ENCODE measurements around the gene PCMTD2. TPM values are rescaled to one million over a fixed set of nuclear protein-coding genes. Genes with fewer than 3 reads are reported as not detected.

Gene PCMTD2
- total and polyA plus RNA-seq, 10 of the 15 experiments (the other 5 are each of a cell fraction or from before 2014, with no cell fraction given), result 6.8 to 36.8 (median 16.5) TPM

DNA sequence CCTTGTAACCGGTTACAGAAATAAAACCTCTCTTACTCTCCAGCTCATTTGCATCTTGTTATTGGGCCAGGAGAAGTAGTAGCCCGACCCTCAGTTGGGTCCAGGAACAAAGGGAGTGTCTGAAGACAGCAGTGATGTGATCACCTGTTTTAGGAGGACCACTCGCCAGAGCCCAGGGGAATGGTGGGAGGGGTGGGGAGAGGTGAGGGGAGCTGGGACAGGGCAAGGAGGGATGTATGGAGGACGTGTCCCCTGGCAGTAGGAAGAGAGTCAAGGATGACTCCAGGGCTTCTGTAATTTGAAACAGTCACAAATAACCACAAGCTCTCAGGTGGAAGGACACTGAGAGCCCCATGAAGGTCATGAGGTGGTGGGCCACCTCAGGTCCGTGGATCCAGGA is 1.4 kb upstream of the PCMTD2 start:
- no TSS peak for BruUV-seq (replicated peaks)
- DNase-seq (ENCODE audit: low read depth, low spot score) (no peak), ATAC-seq (no peak), FAIRE-seq (no peak)
- no peaks in the 10 kb centered on the region for H3K36me3 ChIP-seq (ENCODE audit: control insufficient read depth in 2 of 2, insufficient read depth in 2 of 2, low read length in 1 of 2)
- SMC1A ChIA-PET (ENCODE audit: uncharacterized antibody, unreplicated experiment), result interaction anchor here (1.2 kb wide), 1 partner anchor 31 kb away, joined by 4 read pairs; no protein-coding TSS in a partner anchor
- H3K27ac ChIP-seq (ENCODE audit: control insufficient read depth, insufficient read depth), result no peak overlapping the region
- no peak overlapping the region for H3K9ac ChIP-seq (ENCODE audit: control insufficient read depth, insufficient read depth, low read length)
- intact Hi-C loops (cut with micrococcal nuclease; ENCODE audit: unreplicated experiment) (no loop called here), in situ Hi-C loops (cut with MboI) (no loop called here)
- H3K79me2 ChIP-seq (ENCODE audit: control insufficient read depth, insufficient read depth, low read length), result peaks cover 14% of the 10 kb centered on the region
- no peak overlapping the region for H2AFZ ChIP-seq (ENCODE audit: control insufficient read depth, low read depth, low read length)
- TF ChIP-seq ZNF217 (IDR thresholded peaks at IDR 0.05) (no peak), ASH2L (IDR thresholded peaks at IDR 0.05; ENCODE audit: borderline replicate concordance, low read depth) (no peak), ETV6 (conservative IDR thresholded peaks at IDR 0.05 in 1 of 2, IDR thresholded peaks at IDR 0.05 in 1 of 2; ENCODE audit: borderline replicate concordance in 1 of 2, low read depth in 1 of 2) (no peak), ZNF274 (IDR thresholded peaks at IDR 0.05; ENCODE audit: insufficient read depth, insufficient read length) (no peak)
- H4K20me1 ChIP-seq (ENCODE audit: control insufficient read depth, insufficient read depth), result no peaks in the 10 kb centered on the region
- no peaks in the 10 kb centered on the region for H3K9me3 ChIP-seq (replicated peaks; ENCODE audit: control insufficient read depth, insufficient read depth, low read length)
- 83% methylated on average over 5 of the region's 5 CpGs for WGBS (ENCODE audit: insufficient coverage, insufficient replicate concordance, low lambda C conversion rate, missing lambda C conversion rate)
- no peak overlapping the region for H3K4me2 ChIP-seq (ENCODE audit: control insufficient read depth, insufficient read depth)
- RAD21 ChIA-PET (ENCODE audit: unreplicated experiment), result interaction anchor here (2.2 kb wide), 1 partner anchor 15 kb away, joined by 6 read pairs; no protein-coding TSS in a partner anchor
- CTCF ChIA-PET, result interaction anchor here (2.6 to 9.3 kb wide), 4 partner anchors 9 to 30 kb away, joined by 10 to 99 read pairs (median 15); no protein-coding TSS in a partner anchor
- POLR2A ChIA-PET, result interaction anchor here (2.5 kb wide), 1 partner anchor 11 kb away, joined by 11 read pairs; no protein-coding TSS in a partner anchor
- no peak overlapping the region for H3K4me3 ChIP-seq
- peaks cover 19% of the 10 kb centered on the region for H3K4me1 ChIP-seq (ENCODE audit: control insufficient read depth, insufficient read depth, low read length)
- no peaks in the 10 kb centered on the region; a peak in 1 of 4 replicates for H3K27me3 ChIP-seq (replicated peaks in 1 of 2; ENCODE audit: control insufficient read depth in 2 of 2, insufficient read depth in 2 of 2, low read length in 1 of 2)

DNA sequence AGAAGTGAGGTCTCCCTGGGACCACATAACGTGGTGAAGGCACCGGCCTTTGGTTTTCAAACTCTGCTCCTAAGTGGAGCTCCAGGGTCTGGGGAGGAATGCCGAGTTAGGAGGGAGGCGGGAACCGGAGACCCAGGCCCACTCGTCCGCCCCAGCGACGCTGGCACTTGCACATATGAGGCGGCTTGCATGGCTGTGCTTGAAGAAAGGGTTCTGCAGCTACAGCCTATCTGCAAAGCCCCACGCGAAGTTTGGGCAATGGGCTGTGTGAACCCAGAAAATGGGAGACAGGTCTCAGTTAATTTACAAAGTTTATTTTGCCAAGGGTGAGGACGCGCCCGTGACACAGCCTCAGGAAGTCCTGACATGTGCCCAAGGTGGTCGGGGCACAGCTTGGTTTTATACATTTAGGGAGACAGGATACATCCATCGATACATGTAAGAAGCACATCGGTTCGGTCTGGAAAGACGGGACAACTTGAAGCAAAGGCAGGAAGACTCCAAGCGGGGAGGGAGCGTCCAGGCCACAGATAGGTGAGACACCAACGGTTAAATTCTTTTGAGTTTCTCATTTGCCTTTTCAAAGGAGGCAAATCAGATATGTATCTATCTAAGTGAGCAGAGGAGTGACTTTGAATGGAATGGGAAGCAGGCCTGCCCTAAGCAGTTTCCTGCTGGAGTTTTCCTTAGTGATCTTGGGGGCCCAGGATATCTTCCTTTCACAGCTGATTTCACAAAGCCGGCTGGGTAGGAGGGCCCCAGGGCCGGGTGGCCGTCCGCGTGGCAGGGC is 782 bp upstream of the PCMTD2 start:
- H3K27ac ChIP-seq (ENCODE audit: control insufficient read depth, insufficient read depth), result peak overlapping the region; percentile 77
- no peak for FAIRE-seq

More for the DNA sequence above, 782 bp upstream of the PCMTD2 start:
- TF ChIP-seq, protein P1, sequence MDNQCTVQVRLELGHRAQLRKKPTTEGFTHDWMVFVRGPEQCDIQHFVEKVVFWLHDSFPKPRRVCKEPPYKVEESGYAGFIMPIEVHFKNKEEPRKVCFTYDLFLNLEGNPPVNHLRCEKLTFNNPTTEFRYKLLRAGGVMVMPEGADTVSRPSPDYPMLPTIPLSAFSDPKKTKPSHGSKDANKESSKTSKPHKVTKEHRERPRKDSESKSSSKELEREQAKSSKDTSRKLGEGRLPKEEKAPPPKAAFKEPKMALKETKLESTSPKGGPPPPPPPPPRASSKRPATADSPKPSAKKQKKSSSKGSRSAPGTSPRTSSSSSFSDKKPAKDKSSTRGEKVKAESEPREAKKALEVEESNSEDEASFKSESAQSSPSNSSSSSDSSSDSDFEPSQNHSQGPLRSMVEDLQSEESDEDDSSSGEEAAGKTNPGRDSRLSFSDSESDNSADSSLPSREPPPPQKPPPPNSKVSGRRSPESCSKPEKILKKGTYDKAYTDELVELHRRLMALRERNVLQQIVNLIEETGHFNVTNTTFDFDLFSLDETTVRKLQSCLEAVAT (IDR thresholded peaks at IDR 0.05), result peak; percentile 87
- TF ChIP-seq CHD1 (IDR thresholded peaks at IDR 0.05; ENCODE audit: low read depth, low read length) (no peak), BMI1 (IDR thresholded peaks at IDR 0.05; ENCODE audit: borderline replicate concordance) (no peak)
- WGBS (ENCODE audit: insufficient coverage, insufficient replicate concordance, low lambda C conversion rate, missing lambda C conversion rate), result 80% methylated on average over 28 of the region's 28 CpGs
- no TSS peak for BruUV-seq (replicated peaks)
- H3K9me3 ChIP-seq (replicated peaks; ENCODE audit: control insufficient read depth, insufficient read depth, low read length), result no peaks in the 10 kb centered on the region
- peak overlapping the region; percentile 98 for H2AFZ ChIP-seq (ENCODE audit: control insufficient read depth, low read depth, low read length)
- peaks cover 14% of the 10 kb centered on the region for H3K79me2 ChIP-seq (ENCODE audit: control insufficient read depth, insufficient read depth, low read length)
- no peaks in the 10 kb centered on the region for H3K36me3 ChIP-seq (ENCODE audit: control insufficient read depth in 2 of 2, insufficient read depth in 2 of 2, low read length in 1 of 2)
- H3K4me1 ChIP-seq (ENCODE audit: control insufficient read depth, insufficient read depth, low read length), result peaks cover 19% of the 10 kb centered on the region
- DNase-seq (ENCODE audit: low read depth, low spot score), result no peak
- intact Hi-C loops (cut with micrococcal nuclease; ENCODE audit: unreplicated experiment), result no loop called here
- peak overlapping the region; percentile 97 for H3K4me2 ChIP-seq (ENCODE audit: control insufficient read depth, insufficient read depth)
- H4K20me1 ChIP-seq (ENCODE audit: control insufficient read depth, insufficient read depth), result no peaks in the 10 kb centered on the region
- RAD21 ChIA-PET (ENCODE audit: unreplicated experiment), result interaction anchor here (1.2 to 2.2 kb wide), 3 partner anchors 14 to 31 kb away, joined by 3 to 6 read pairs (median 4); no protein-coding TSS in a partner anchor
- peak overlapping the region; percentile 68 for H3K4me3 ChIP-seq
- CTCF ChIA-PET, result interaction anchor here (2.6 to 9.3 kb wide), 4 partner anchors 10 to 31 kb away, joined by 10 to 99 read pairs (median 15); no protein-coding TSS in a partner anchor
- POLR2A ChIA-PET, result interaction anchor here (1.4 to 2.5 kb wide), 2 partner anchors 12 to 155 kb away, joined by 3 to 11 read pairs; no protein-coding TSS in a partner anchor
- H3K27me3 ChIP-seq (replicated peaks in 1 of 2; ENCODE audit: control insufficient read depth in 2 of 2, insufficient read depth in 2 of 2, low read length in 1 of 2), result no peaks in the 10 kb centered on the region
- SMC1A ChIA-PET (ENCODE audit: uncharacterized antibody, unreplicated experiment), result interaction anchor here (1.0 kb wide), 1 partner anchor 31 kb away, joined by 3 read pairs; no protein-coding TSS in a partner anchor
- no peak for ATAC-seq
- in situ Hi-C loops (cut with MboI), result no loop called here
- peak overlapping the region; percentile 81 for H3K9ac ChIP-seq (ENCODE audit: control insufficient read depth, insufficient read depth, low read length)

All from GM12878 (cell line).